NCI-H774 (cell line): ENCODE data around the gene MSTN.
"Not testable (repeated sequence)": the region's sequence is repeated elsewhere in the genome, so short reads cannot be mapped to it uniquely, and the experiment has no call there.

ENCODE experiments used
- DNase-seq: peaks from one replicate; lab custom pipeline; 2025; lab: John Stamatoyannopoulos, UW

Gene MSTN

DNA sequence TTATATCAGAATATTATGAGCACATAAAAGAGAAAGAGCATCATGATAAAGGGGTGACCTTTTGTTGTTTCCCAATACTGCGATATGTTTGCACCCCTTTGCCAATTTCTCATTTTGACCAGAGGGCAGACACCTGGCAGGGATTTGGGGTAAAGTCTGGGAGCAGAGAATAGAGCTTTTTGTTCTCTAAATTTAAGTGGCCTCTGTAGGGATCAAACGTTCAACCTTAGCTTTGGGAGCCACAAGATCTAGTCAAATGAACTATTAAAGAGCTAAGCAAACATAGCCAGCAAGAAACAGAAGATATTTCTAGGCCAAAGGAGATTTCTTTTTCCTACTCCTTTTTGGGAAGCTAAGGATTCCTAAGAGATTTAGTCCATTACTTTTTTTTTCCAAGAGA is 1.1 kb upstream of the MSTN start:
- DNase-seq, result no peak

DNA sequence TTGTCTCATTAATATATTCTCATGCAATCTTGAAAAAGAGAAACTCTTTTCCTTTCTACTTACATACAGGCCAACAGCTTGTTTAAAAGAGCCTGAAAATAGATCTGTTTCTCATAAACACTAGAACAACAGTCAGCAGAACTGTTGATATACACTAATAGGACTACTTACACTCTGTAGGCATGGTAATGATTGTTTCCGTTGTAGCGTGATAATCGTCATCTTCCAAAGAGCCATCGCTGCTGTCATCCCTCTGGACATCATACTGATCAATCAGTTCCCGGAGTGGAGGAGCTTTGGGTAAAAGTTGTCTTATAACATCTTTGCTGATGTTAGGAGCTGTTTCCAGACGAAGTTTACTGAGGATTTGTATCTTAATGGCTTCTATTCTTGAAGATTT is 476 bp downstream of the MSTN start:
- DNase-seq, result no peak

DNA sequence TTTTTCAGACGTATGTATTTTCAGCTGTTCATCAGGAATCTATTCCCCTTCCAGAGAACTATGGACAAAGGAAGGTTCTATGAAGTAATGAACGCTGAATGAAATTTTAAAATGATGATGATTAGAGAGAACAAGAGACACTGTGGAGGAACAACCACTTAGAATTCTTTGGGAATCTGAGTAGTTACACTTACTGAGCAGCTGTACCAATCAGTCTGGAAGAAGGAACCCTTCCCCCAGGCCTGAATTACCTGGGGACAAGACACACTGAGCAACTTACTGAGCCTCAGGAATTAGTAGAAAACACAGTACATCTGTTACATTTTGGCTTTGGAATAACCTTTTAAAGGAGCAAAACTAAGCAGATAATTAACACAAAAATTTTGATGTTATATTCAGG is 1.9 kb downstream of the MSTN start:
- DNase-seq, result no peak

DNA sequence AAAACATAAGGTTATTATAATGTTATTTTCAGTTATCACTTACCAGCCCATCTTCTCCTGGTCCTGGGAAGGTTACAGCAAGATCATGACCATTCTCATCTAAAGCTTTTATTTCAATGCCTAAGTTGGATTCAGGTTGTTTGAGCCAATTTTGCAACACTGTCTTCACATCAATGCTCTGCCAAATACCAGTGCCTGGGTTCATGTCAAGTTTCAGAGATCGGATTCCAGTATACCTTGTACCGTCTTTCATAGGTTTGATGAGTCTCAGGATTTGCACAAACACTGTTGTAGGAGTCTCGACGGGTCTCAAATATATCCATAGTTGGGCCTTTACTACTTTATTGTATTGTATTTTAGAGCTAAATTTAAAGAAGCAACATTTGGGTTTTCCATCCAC is 2.5 kb downstream of the MSTN start:
- no peak for DNase-seq

DNA sequence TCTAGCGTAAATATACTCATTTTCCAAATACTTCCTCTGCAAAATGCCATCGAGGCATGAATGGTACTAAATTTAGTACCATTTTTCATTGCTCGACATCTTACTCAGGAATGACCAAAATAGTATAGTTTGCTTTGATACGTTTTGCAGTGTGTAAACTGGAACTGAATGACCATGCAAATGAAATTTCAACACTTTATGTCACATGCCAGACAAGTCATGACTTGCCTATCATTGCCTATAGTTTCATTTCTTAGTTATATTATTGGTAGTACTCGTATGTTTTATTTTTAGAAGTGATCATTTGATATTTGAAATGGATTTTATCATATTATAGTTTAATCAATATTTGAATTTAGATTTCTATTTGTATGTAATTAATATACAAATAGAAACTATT is 9.1 kb downstream of the MSTN start:
- no peak for DNase-seq

DNA sequence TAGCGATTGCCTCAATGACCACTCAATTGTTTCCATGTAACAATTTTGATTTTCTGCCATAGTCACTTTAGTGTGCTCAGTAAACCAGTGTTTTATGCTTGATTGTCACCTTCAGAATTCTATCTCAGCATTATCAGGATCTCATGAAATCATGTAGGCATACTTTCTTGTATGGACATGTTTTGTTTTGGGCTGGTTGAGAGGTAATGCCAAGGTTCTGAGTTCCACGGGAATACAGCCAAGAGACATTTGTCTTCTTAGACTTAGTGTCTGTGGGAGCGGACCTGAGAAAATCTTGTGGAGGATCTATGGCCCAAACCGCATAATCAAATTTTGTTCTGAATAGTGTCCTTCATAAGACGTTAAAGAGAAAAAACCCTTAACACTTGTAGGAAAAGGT is 10.2 kb downstream of the MSTN start:
- DNase-seq, result no peak

DNA sequence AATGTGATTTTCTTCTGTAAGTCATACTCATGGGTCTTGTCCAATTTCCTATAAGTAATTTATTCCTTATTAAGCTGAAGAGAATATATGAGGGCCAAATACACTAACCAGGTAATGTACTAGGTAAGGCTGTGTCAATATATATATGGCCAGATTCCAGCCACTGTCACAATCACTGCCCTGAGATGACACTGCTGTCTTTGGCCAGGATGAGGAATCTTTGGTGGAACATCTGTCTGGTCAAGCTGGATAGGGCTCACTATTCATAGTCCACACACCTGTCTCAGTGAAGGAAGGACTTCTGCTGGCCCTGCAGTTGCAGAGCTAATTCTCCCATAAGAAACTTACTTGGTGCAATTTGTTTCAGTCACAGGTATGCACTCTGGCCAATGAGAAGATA is 11.3 kb downstream of the MSTN start:
- DNase-seq, result no peak

DNA sequence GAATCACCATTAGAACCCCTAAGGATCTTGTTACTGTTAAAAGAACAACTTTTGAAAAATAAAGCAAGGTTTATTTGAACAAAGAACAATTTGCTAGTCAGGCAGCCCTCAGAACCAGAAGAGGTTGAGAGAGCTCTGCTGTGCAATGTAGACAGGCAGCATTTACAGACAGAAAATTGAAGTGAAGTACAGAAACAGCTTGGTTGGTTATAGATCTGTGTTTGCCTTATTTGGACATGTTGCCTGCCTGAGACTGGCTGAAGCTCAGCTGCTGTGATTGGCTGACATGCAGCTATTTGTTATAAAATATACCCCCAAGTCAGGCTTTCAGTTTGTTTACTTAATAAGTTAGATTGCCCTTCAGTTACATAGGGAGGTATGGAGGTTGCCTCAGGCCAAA is 12.5 kb downstream of the MSTN start:
- no peak for DNase-seq

DNA sequence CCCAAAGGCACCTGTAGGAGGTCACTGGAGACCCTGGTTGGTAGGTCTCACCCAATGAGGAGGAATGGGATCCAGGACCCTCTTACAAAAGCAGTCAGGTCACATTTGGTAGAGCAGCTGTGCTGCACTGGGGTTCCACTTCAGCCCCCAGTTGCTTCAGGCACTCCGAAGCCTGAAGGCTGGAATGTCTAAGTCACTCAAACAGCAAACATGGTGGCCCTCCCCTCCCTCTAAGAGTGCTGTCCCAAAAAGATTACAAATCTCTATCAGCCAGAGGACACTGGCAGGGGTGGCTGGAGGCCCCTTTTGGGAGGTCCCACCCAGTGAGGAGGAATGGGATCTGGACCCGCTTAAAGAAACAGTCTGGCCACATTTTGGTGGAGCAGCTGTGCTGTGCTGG is 17.7 kb downstream of the MSTN start:
- no peak for DNase-seq

DNA sequence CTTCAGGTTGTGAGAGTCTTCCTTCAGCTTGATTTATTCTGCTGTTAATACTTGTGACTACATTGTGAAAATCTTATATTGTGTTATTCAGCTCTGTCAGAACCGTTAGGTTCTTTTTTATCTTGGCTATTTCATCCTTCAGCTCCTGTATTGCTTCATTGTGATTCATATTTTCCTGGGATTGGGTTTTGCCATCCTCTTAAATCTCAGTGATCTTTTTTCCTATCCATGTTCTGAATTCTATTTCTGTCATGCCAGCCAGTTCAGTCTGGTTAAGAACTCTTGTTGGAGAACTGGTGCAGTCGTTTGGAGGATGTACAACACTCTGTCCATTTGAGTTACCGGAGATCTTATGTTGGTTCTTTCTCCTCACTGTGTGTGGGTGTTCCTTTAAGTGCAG is 19.1 kb downstream of the MSTN start:
- DNase-seq, result no peak

DNA sequence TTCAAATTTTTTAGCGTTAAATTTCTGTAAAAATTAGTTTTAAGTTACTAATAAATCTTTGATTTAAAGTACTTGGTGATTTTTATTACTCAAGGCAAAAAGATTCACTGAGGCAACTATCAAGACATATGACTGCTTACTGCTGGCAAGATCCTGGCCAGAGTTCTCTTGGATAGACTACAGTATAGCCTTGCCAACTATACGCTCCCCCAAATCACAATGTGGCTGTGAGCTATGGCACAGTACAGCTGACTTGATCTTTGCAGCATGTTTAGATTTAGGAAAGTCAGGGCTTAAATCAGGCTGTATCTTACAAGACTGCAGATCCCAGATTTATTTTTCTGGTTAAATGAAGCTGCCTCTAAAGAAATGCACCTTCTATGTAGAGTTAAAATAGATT is 26.5 kb downstream of the MSTN start:
- DNase-seq, result no peak

DNA sequence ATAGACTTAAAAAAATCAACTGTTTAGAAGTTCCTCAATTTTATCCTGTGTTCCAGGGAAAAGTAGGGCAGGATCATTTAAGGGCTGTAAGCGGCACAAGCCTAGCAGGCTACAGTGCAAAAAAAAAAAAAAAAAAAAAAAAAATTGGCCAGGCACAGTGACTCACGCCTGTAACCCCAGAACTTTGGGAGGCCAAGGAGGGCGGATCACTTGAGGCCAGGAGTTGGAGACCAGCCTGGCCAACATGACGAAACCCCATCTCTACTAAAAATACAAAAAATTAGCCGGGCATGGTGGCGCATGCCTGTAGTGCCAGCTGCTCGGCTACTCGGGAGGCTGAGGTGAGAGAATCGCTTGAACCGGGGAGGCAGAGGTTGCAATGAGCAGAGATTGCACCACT is 28.1 kb downstream of the MSTN start:
- not testable (repeated sequence) for DNase-seq

DNA sequence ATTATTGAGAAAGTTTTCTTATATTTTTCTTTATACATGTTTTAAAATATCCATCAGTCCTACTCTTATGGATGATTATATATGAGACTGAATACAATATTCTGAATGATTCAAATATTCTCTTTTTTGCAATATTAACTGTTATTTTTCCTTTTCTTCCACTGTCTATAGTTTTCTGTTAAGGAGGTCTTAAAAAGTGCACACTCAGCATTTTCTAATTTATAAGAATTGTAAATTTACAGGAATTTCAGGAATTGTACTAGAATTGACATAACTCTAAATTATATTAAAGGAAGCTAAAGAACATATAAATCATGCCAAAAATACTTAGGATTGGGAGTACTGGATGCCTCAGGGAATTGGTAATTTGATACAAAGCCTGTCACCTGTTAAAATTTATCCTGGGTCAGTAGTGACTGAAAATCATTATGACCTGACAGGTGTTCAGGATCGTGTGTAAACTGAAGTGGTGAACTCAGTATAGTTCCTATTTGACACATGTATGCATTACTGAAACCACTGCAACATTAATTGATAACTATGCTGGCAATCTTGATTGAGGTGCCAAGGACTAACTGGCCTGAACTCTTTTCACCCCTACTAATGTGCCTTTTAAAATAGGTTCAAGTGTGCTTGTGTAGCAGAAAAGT is 30.4 kb downstream of the MSTN start:
- DNase-seq, result peak; percentile 5

DNA sequence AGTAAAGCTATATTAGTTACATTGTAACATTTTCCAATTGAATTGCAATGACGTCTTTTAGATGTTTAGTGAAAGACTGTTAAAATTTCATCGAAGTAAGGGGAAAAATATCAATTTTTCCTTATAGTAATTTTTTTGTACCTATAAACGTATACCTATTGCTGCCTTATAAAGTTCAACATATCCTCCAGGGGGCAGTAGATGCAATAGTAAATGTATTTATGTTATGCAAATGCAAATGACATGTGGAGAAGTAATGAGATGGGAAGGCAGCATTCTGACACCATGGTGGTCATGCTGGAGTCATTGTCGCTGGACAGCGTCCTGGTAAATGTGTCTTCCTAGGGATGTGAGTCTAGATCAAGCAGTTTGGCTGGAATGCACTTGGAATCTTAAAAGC is 38.7 kb downstream of the MSTN start:
- DNase-seq, result peak; percentile 1

DNA sequence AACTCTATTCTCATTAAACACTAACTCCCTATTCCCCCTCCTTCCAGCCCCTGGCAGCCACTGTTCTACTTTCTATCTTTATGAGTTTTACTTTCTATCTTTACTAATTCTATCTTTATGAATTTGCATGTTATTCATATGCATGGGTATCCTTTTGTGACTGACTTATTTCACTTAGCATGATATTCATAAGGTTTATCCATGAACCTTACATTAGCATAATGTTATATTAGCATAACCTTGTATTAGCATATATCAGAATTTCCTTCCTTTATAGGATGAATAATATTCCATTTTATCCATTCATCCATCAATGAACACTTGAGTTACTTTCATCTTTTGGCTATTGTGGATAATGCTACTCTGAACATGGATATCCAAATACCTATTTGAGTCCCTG is 41.8 kb downstream of the MSTN start:
- no peak for DNase-seq

DNA sequence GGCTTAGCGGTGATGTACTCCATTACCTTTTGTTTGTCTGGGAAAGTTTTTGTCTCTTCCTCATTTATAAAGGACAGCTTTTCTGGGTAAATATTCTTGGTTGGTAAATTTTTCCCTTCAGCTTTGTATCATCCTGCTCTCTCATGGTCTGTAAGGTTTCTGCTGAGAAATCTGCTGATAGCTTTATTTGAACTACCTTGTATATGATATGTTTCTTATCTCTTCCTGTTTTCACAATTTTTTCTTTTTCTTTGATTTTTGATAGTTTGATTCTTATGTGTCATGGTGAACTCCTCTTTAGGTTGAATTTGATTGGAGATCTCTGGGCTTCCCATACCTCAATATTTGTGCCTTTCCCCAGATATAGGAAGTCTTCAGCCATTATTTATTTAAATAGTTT is 44.7 kb downstream of the MSTN start:
- DNase-seq, result no peak

DNA sequence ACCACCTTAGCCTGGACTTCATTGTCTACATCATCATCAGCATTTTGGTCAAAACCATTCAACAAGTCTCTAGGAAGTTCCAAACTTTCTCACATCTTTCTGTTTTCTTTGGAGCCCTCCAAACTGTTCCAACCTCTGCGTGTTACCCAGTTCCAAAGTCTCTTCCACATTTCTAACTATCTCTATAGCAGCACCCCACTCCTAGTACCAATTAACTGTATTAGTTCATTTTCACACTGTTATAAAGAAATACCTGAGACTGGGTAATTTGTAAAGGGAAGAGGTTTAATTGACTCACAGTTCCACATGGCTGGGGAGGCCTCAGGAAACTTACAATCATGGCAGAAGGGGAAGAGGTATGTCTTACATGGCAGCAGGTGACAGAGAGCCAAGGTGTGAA is 46.6 kb downstream of the MSTN start:
- DNase-seq, result not testable (repeated sequence)
